Erythroblast (primary cell): ENCODE measurements around the gene NIPSNAP2.

Source experiments
- GATA1 ChIP-seq: IDR thresholded peaks from 2 replicates; pipeline ENCODE4 v1.6.1; 2011; ENCODE audit warnings: low read depth, mild to moderate bottlenecking, control low read depth, low read length, moderate library complexity
- POLR2A ChIP-seq: IDR thresholded peaks from 2 replicates; pipeline ENCODE4 v1.6.1; 2011; ENCODE audit warnings: mild to moderate bottlenecking, low read length

DNA sequence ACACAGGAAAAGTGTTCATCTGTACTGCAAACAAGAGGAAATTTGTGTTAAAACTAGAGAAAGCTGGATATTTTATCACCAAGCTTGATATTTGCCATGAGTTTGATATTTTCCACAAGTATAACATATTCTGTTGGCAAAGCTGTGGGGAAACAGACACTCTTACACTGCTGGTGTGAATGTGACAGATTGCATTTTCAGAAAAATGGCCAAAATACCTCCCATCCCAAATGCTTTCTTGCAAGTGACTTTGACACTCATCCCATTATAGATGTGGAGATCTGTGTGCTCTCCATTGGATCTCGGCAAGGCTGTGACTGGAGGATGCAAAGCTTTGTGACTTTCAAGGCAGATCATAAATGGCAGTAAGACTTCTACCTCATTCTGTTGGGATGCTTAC is 46.6 kb upstream of the NIPSNAP2 start:
- TF ChIP-seq POLR2A (no peak), GATA1 (no peak)
